Subcutaneous adipose tissue (tissue), 4 donors: ENCODE data around the gene CCNQ. TPM values are rescaled to one million over a fixed set of nuclear protein-coding genes. Genes with fewer than 3 reads are reported as not detected.

Experiments
- CTCF ChIP-seq: fragments of 450-650 bp; IDR thresholded peaks from one replicate; pipeline ENCODE4 v1.5.1; 2016; ENCODE audit warnings: low read depth, mild to moderate bottlenecking, control low read depth, antibody characterized with exemption, moderate library complexity
- total RNA-seq, 4 donors: library from RNA; depleted of rRNA; stranded (reverse); fragments of >200 nt; gene quantifications; one replicate each; pipeline ENCODE4 v1.1.0, GENCODE V29; 2016

The CCNQ gene
- total RNA-seq, 4 donors from 2014 or later = 25.6 to 37.5 (median 30.6) TPM

- TF ChIP-seq CTCF = no peak
These were observed 10.0 kb downstream of the CCNQ start for GRCh38 chrX:153588782-153589446.

GRCh38 chrX:153588021-153588781 lies 10.7 kb downstream of the CCNQ start:
- TF ChIP-seq CTCF = no peak

- TF ChIP-seq CTCF = no peak
These were observed 11.6 kb downstream of the CCNQ start for GRCh38 chrX:153587342-153587741.

GRCh38 chrX:153585827-153586226 lies 13.1 kb downstream of the CCNQ start:
- TF ChIP-seq CTCF = no peak

GRCh38 chrX:153583433-153583832 lies 15.5 kb downstream of the CCNQ start:
- TF ChIP-seq CTCF = no peak

- no peak for TF ChIP-seq CTCF
These were observed 16.0 kb downstream of the CCNQ start for GRCh38 chrX:153582896-153583295.

GRCh38 chrX:153580700-153581386 lies 18.1 kb downstream of the CCNQ start:
- TF ChIP-seq CTCF = no peak
